Cardiac muscle cell (in vitro differentiated cells and primary cell): ENCODE results near the gene MAPK12. TPM values are rescaled to one million over a fixed set of nuclear protein-coding genes. Genes with fewer than 3 reads are reported as not detected.

Experiments
- DNase-seq, 2 donors: peaks; one replicate each; pipeline versions ENCODE4 v3.0.0 to v3.0.0-alpha.2; 2010 to 2017; ENCODE audit warnings: low read depth in 1 of 2, low spot score in 1 of 2
- H3K27ac ChIP-seq: fragments of 200-600 bp; sonication (generic); 2 replicates; pipeline ENCODE4 v1.5.1; 2016
- H3K27me3 ChIP-seq: fragments of 200-600 bp; sonication (generic); 2 replicates; pipeline ENCODE4 v1.6.0; 2016; ENCODE audit warnings: control low read depth
- H3K36me3 ChIP-seq: fragments of 200-600 bp; sonication (generic); 2 replicates; pipeline ENCODE4 v1.5.1; 2016; ENCODE audit warnings: control low read depth
- H3K4me1 ChIP-seq: fragments of 200-600 bp; sonication (generic); 2 replicates; pipeline ENCODE4 v1.8.1; 2017; ENCODE audit warnings: low read depth, mild to moderate bottlenecking, mixed run types
- H3K4me3 ChIP-seq: fragments of 200-600 bp; sonication (generic); 2 replicates; pipeline ENCODE4 v1.5.1; 2016; ENCODE audit warnings: mild to moderate bottlenecking
- H3K9me3 ChIP-seq: fragments of 200-600 bp; sonication (generic); 2 replicates; pipeline ENCODE4 v1.5.1; 2017; ENCODE audit warnings: low read depth, mild to moderate bottlenecking, control low read depth
- polyA plus RNA-seq: library from polyadenylated mRNA; unstranded; fragments of >200 nt; fragmentation: Nextera tagmentation; extraction: Ambion mirVana; gene quantifications from 2 replicates; pipeline ENCODE4 v1.2.1, GENCODE V29; 2016
- total RNA-seq: library from RNA; depleted of rRNA; stranded (reverse); fragments of >200 nt; gene quantifications from 2 replicates; pipeline ENCODE4 v1.2.3, GENCODE V29; 2016
- TF ChIP-seq, protein P1 (sequence below): IDR thresholded peaks from 2 replicates; pipeline ENCODE4 v1.5.1; 2012; ENCODE audit warnings: low read depth, mild to moderate bottlenecking, low read length

MAPK12 gene
- total and polyA plus RNA-seq, 2 experiments from 2014 or later = 45.5 to 67.1 TPM

GRCh38 chr22:50292643-50293440 is 31.4 kb upstream of the MAPK12 start:
- H3K4me3 ChIP-seq = no peak overlapping the region
- no peaks in the 10 kb centered on the region for H3K9me3 ChIP-seq
- DNase-seq = no peak
- TF ChIP-seq, protein P1, sequence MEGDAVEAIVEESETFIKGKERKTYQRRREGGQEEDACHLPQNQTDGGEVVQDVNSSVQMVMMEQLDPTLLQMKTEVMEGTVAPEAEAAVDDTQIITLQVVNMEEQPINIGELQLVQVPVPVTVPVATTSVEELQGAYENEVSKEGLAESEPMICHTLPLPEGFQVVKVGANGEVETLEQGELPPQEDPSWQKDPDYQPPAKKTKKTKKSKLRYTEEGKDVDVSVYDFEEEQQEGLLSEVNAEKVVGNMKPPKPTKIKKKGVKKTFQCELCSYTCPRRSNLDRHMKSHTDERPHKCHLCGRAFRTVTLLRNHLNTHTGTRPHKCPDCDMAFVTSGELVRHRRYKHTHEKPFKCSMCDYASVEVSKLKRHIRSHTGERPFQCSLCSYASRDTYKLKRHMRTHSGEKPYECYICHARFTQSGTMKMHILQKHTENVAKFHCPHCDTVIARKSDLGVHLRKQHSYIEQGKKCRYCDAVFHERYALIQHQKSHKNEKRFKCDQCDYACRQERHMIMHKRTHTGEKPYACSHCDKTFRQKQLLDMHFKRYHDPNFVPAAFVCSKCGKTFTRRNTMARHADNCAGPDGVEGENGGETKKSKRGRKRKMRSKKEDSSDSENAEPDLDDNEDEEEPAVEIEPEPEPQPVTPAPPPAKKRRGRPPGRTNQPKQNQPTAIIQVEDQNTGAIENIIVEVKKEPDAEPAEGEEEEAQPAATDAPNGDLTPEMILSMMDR = no peak
- peaks cover 15% of the 10 kb centered on the region for H3K4me1 ChIP-seq
- H3K36me3 ChIP-seq = peaks cover 17% of the 10 kb centered on the region
- H3K27me3 ChIP-seq = no peaks in the 10 kb centered on the region
- peak overlapping the region; percentile 92 for H3K27ac ChIP-seq

DNA sequence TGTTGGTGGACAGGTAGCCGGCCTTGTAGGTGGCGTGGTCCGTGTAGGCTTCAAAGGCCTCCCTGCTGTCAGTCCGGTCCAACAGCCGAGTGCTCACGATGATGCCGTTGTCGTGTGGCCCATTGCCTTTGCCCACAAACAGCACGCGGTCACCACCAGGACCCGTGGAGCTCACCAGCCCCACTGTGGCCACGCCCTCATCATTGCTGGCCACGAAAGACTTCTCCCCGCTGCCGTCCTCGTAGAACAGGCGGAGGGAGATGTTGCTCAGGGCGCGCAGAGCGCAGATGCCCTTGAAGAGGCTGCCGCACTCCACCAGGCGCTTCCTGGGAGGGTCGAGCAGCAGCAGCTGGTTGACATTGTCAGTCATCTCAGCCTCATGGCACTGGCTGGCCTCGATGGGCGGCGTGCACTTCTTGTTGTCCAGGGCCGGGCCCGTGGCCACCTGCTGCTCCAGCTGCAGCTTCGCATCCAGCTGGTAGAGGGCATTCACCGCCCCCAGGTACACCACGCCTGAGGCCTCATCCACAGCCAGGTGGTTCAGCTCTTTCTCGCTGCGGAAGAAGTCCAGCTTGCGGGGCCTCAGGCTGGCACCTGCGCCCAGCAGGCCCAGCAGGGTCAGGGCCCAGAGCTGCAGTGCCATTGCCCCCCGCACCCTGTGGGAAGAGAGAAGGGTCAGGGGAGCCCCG is 28.6 kb upstream of the MAPK12 start:
- TF ChIP-seq, protein P1 = no peak
- no peak for DNase-seq
- H3K4me1 ChIP-seq = peaks cover 15% of the 10 kb centered on the region
- no peak overlapping the region for H3K4me3 ChIP-seq
- no peaks in the 10 kb centered on the region for H3K9me3 ChIP-seq
- H3K36me3 ChIP-seq = peaks cover 30% of the 10 kb centered on the region
- H3K27ac ChIP-seq = no peak overlapping the region
- H3K27me3 ChIP-seq = no peaks in the 10 kb centered on the region

DNA sequence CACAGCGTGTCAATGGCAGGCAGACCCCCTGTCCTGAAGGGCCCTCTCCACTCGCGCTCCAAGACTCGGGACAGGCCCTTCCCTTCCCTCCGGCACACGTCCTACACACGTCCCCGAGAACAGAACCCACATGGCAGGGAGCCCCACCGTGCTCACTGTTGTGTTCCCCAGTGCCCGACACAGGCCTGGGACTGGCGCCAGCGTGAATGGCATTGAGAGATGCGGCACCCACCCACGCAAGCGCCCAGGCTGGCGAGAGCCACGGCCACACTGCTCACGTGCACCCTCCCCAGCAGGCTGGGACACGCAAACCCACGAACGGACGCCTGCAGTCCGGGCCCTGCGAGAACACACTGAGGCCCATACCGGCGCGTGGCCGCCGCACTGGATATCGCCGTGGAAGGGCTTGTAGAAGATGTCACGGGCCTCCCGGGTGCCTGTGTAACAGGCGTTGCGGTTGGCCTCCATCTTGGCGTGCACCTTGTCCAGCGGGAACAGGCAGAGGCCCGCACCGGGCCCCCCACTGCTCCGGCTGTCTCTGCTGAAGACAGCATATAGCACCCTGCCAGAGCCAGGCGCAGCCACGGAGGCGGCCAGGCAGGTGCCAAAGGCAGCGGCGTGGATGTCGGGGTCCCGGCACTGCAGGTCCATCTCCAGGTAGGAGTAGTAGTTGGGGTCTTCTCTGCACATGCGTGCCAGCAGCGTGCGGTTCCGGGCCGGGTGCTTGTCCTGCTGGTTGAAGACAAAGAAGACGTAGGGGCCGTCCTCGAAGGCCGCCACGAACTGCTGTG is 27.9 kb upstream of the MAPK12 start:
- H3K27ac ChIP-seq = no peak overlapping the region
- H3K4me3 ChIP-seq = no peak overlapping the region
- no peaks in the 10 kb centered on the region for H3K9me3 ChIP-seq
- no peak for DNase-seq
- no peaks in the 10 kb centered on the region for H3K27me3 ChIP-seq
- H3K4me1 ChIP-seq = peaks cover 15% of the 10 kb centered on the region
- H3K36me3 ChIP-seq = peaks cover 30% of the 10 kb centered on the region
- TF ChIP-seq, protein P1 = no peak

GRCh38 chr22:50287731-50288130 is 26.2 kb upstream of the MAPK12 start:
- Histone ChIP-seq H3K27me3 (no peaks in the 10 kb centered on the region), H3K4me3 (no peak overlapping the region), H3K27ac (no peak overlapping the region), H3K36me3 (peaks cover 38% of the 10 kb centered on the region), H3K4me1 (peaks cover 3% of the 10 kb centered on the region), H3K9me3 (no peaks in the 10 kb centered on the region)
- TF ChIP-seq, protein P1 = no peak
- DNase-seq = no peak

DNA sequence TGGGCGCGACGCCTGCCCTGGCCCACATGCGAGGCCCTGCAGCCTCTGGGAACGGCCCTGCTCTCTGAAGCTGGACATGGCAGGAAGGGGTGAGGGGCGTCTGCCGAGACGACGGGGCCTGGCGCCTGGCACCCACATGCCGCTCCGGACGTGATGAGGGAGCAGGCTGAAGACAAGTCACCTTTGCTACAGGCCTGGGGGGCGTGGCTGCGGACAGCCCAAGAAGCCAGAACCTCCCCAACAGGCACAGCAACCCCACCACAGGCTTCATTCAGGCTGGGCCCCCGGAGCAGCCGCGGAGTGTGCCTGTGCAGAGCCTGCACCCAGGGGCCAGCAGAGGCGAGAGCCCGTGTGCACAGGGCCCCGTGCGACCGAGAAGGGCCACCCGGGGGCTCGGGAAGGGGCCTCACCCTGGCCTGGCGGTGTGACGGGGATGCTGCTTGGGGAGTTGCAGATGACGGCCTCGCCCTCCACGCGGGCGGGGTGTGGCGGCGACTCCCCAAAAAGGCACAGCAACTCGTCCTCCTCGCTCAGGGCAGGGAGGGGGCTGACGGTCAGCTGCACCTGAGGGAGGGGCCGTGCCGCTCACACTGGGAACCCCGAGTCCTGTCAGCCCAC is 25.3 kb upstream of the MAPK12 start:
- no peaks in the 10 kb centered on the region for H3K9me3 ChIP-seq

More for the DNA sequence above, 25.3 kb upstream of the MAPK12 start:
- H3K4me1 ChIP-seq = no peaks in the 10 kb centered on the region
- H3K4me3 ChIP-seq = no peak overlapping the region
- no peak overlapping the region for H3K27ac ChIP-seq
- DNase-seq = no peak
- TF ChIP-seq, protein P1 = no peak
- peaks cover 46% of the 10 kb centered on the region for H3K36me3 ChIP-seq
- H3K27me3 ChIP-seq = no peaks in the 10 kb centered on the region
